ENCODE measurements around the gene HBS1L. TPM values are rescaled to one million over a fixed set of nuclear protein-coding genes. Genes with fewer than 3 reads are reported as not detected.

Gene HBS1L
- total and polyA plus RNA-seq, 2 of the 4 experiments (the other 2 are of a cell fraction), result 45.1 to 120 TPM

- H2BK20ac ChIP-seq (ENCODE audit: low read depth, low read length), result no peak overlapping the region
- peaks cover 9% of the 10 kb centered on the region for H3K27me3 ChIP-seq (ENCODE audit: control insufficient read depth, insufficient read depth, low read length)
- H3K4ac ChIP-seq (ENCODE audit: low read depth, low read length), result no peak overlapping the region
- no peaks in the 10 kb centered on the region for H3K9me3 ChIP-seq (ENCODE audit: control insufficient read depth, insufficient read depth, low read length)
- H4K20me1 ChIP-seq (ENCODE audit: insufficient read depth, low read length), result no peaks in the 10 kb centered on the region
- H2AK9ac ChIP-seq (replicated peaks; ENCODE audit: low read depth, low read length, poor library complexity), result no peak overlapping the region
- H3K9ac ChIP-seq (ENCODE audit: low read depth, low read length), result no peak overlapping the region
- ChIA-PET CTCF (no interaction called here), POLR2A (ENCODE audit: unreplicated experiment) (no interaction called here)
- H3K4me1 ChIP-seq (ENCODE audit: control insufficient read depth, insufficient read depth, low read length), result no peaks in the 10 kb centered on the region
- no peak overlapping the region for H4K91ac ChIP-seq (ENCODE audit: insufficient read depth, low read depth, low read length)
- H4K5ac ChIP-seq (ENCODE audit: low read depth, low read length), result no peak overlapping the region
- H3K9me1 ChIP-seq (ENCODE audit: insufficient read depth, low read length), result no peaks in the 10 kb centered on the region
- no peak overlapping the region for H4K8ac ChIP-seq (ENCODE audit: low read depth in 2 of 2, low read length in 2 of 2)
- ATAC-seq (ENCODE audit: low read depth) (no peak), DNase-seq (no peak)
- no peak overlapping the region for H3K23ac ChIP-seq (ENCODE audit: low read depth, low read length)
- H2BK5ac ChIP-seq (ENCODE audit: low read depth, low read length, poor library complexity, severe bottlenecking), result no peak overlapping the region
- in situ Hi-C loops (cut with MboI; ENCODE audit: low sequenced_read_pairs) (no loop called here), intact Hi-C loops (cut with micrococcal nuclease) (no loop called here), dilution Hi-C loops (cut with HindIII; ENCODE audit: low sequenced_read_pairs, unreplicated experiment) (no loop called here)
- H3K18ac ChIP-seq (ENCODE audit: low read depth, low read length), result no peak overlapping the region
- no peak overlapping the region for H2BK15ac ChIP-seq (ENCODE audit: low read depth, low read length)
- no peak overlapping the region for H2AK5ac ChIP-seq (ENCODE audit: low read depth, low read length)
- no peaks in the 10 kb centered on the region for H3K79me1 ChIP-seq (ENCODE audit: low read depth in 1 of 2, low read length in 2 of 2)
- H2AFZ ChIP-seq (replicated peaks; ENCODE audit: low read length, poor library complexity), result no peak overlapping the region
- H3K36me3 ChIP-seq (ENCODE audit: control insufficient read depth, insufficient read depth, low read length), result no peaks in the 10 kb centered on the region
- no peak overlapping the region for H2BK120ac ChIP-seq (ENCODE audit: low read depth, low read length)
- WGBS, 2 experiments (ENCODE audit: extremely low coverage in 2 of 2, insufficient read length in 1 of 2), result no CpG with 5 or more reads among the region's 3 CpGs
- no peak overlapping the region for H3K56ac ChIP-seq (ENCODE audit: extremely low read depth, insufficient read depth, low read length)
- no peak overlapping the region for H3K14ac ChIP-seq (replicated peaks; ENCODE audit: low read depth, low read length)
- H3K4me3 ChIP-seq (ENCODE audit: insufficient read depth, low read depth, low read length), result no peak overlapping the region
- H3K27ac ChIP-seq (ENCODE audit: insufficient read depth, low read length), result no peak overlapping the region
- H3K4me2 ChIP-seq (ENCODE audit: low read depth, low read length), result no peak overlapping the region
- TF ChIP-seq FOS (IDR thresholded peaks at IDR 0.05; ENCODE audit: low read depth, low read length) (no peak), NFE2L2 (IDR thresholded peaks at IDR 0.05; ENCODE audit: low read depth, low read length) (no peak), POLR2A (IDR thresholded peaks at IDR 0.05; ENCODE audit: low read depth, low read length) (no peak), MAZ (IDR thresholded peaks at IDR 0.05; ENCODE audit: borderline replicate concordance, low read depth, low read length) (no peak), BHLHE40 (IDR thresholded peaks at IDR 0.05; ENCODE audit: low read depth, low read length) (no peak), MXI1 (IDR thresholded peaks at IDR 0.05; ENCODE audit: borderline replicate concordance, low read depth, low read length) (no peak), RAD21 (IDR thresholded peaks at IDR 0.05; ENCODE audit: low read length) (no peak), SMC3 (IDR thresholded peaks at IDR 0.05; ENCODE audit: low read depth, low read length) (no peak), CTCF (conservative IDR thresholded peaks at IDR 0.05; ENCODE audit: low read depth, low read length) (no peak), MAFK (IDR thresholded peaks at IDR 0.05; ENCODE audit: low read depth, low read length) (no peak), CHD1 (IDR thresholded peaks at IDR 0.05; ENCODE audit: low read depth, low read length) (no peak), RFX5 (IDR thresholded peaks at IDR 0.05; ENCODE audit: low read depth, low read length) (no peak), CEBPB (IDR thresholded peaks at IDR 0.05; ENCODE audit: low read depth, low read length) (no peak), ELK1 (IDR thresholded peaks at IDR 0.05; ENCODE audit: borderline replicate concordance, low read depth, low read length) (no peak)
- TF ChIP-seq, protein P1, sequence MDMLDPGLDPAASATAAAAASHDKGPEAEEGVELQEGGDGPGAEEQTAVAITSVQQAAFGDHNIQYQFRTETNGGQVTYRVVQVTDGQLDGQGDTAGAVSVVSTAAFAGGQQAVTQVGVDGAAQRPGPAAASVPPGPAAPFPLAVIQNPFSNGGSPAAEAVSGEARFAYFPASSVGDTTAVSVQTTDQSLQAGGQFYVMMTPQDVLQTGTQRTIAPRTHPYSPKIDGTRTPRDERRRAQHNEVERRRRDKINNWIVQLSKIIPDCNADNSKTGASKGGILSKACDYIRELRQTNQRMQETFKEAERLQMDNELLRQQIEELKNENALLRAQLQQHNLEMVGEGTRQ (IDR thresholded peaks at IDR 0.05; ENCODE audit: low read depth, low read length), result no peak
- no TSS peak for BruUV-seq (replicated peaks)
Observed at GRCh38 chr6:135063926-135064325, 9.3 kb upstream of the HBS1L start.

Data from IMR-90 (cell line).